GM23248 (cell line): ENCODE results near the gene THADA. TPM values are rescaled to one million over a fixed set of nuclear protein-coding genes. Genes with fewer than 3 reads are reported as not detected.

Experiments
- DNase-seq: peaks from one replicate; pipeline ENCODE4 v3.0.0-alpha.2; 2015
- H2AFZ ChIP-seq: fragments of 200-600 bp; sonication (generic); 2 replicates; pipeline ENCODE4 v1.6.1; 2016; ENCODE audit warnings: antibody characterized with exemption
- H3F3A ChIP-seq: fragments of 200-600 bp; sonication (generic); 2 replicates; pipeline ENCODE4 v1.6.1; 2016; ENCODE audit warnings: mild to moderate bottlenecking, antibody characterized with exemption, mixed run types; ENCODE audit not compliant: insufficient read depth
- H3K27ac ChIP-seq: fragments of 200-600 bp; sonication (generic); 2 replicates; pipeline ENCODE4 v1.5.1; 2016; ENCODE audit warnings: mild to moderate bottlenecking
- H3K27me3 ChIP-seq: fragments of 200-600 bp; sonication (generic); replicated peaks from 2 replicates; pipeline ENCODE4 v1.6.1; 2016; ENCODE audit warnings: mild to moderate bottlenecking; ENCODE audit not compliant: insufficient read depth
- H3K36me3 ChIP-seq: fragments of 200-600 bp; sonication (generic); 2 replicates; pipeline ENCODE4 v1.6.1; 2016; ENCODE audit warnings: low read depth, mild to moderate bottlenecking
- H3K4me1 ChIP-seq: fragments of 200-600 bp; sonication (generic); 2 replicates; pipeline ENCODE4 v1.6.1; 2016; ENCODE audit warnings: mild to moderate bottlenecking; ENCODE audit not compliant: insufficient read depth
- H3K4me2 ChIP-seq: fragments of 200-600 bp; sonication (generic); one replicate; pipeline ENCODE4 v1.6.1; 2016; ENCODE audit warnings: mild to moderate bottlenecking; ENCODE audit not compliant: unreplicated experiment
- H3K4me3 ChIP-seq: fragments of 200-600 bp; sonication (generic); 2 replicates; pipeline ENCODE4 v1.5.1; 2016; ENCODE audit warnings: mild to moderate bottlenecking
- H3K79me2 ChIP-seq: fragments of 200-600 bp; sonication (generic); 2 replicates; pipeline ENCODE4 v1.6.1; 2016; ENCODE audit warnings: mild to moderate bottlenecking; ENCODE audit not compliant: insufficient read depth
- H3K9ac ChIP-seq: fragments of 200-600 bp; sonication (generic); 2 replicates; pipeline ENCODE4 v1.6.1; 2016; ENCODE audit warnings: mild to moderate bottlenecking
- H3K9me2 ChIP-seq: fragments of 200-600 bp; sonication (generic); 2 replicates; pipeline ENCODE4 v1.6.1; 2016; ENCODE audit warnings: mixed run types, mild to moderate bottlenecking, moderate library complexity; ENCODE audit not compliant: insufficient read depth
- H3K9me3 ChIP-seq: fragments of 200-600 bp; sonication (generic); one replicate; pipeline ENCODE4 v1.6.1; 2017; ENCODE audit warnings: low read depth
- H4K20me1 ChIP-seq: fragments of 200-600 bp; sonication (generic); 2 replicates; pipeline ENCODE4 v1.6.0; 2016; ENCODE audit not compliant: insufficient read depth
- EZH2 ChIP-seq: fragments of 200-600 bp; sonication (generic); IDR thresholded peaks from 2 replicates; pipeline ENCODE4 v1.6.1; 2018; ENCODE audit warnings: antibody characterized with exemption, mild to moderate bottlenecking; ENCODE audit not compliant: insufficient read depth, poor library complexity, severe bottlenecking
- EZH2phosphoT487 ChIP-seq: fragments of 200-600 bp; sonication (generic); IDR thresholded peaks from 2 replicates; pipeline ENCODE4 v1.6.1; 2018; ENCODE audit warnings: antibody characterized with exemption, moderate library complexity, mild to moderate bottlenecking, low read depth; ENCODE audit not compliant: insufficient read depth
- WGBS, 2 experiments: methylation state at CpG; one replicate each; pipeline ENCODE4 v1.1.6; 2015 to 2017; ENCODE audit warnings: low lambda C conversion rate in 2 of 2, low coverage in 1 of 2; ENCODE audit errors: missing lambda C conversion rate in 2 of 2; 5-methylcytosine and 5-hydroxymethylcytosine counted together
- in situ Hi-C: fragments of 300-500 bp; cut with MboI; formaldehyde crosslinking; loops from 2 replicates; pipeline ENCODE4 v1.15.0; 2020
- polyA plus RNA-seq: library from polyadenylated mRNA; unstranded; fragments of >200 nt; fragmentation: Nextera tagmentation; extraction: Ambion mirVana; gene quantifications from 2 replicates; pipeline ENCODE4 v1.2.1, GENCODE V29; 2016
- total RNA-seq: library from RNA; depleted of rRNA; stranded (reverse); fragments of >200 nt; shearing (Covaris generic); gene quantifications from 2 replicates; pipeline ENCODE4 v1.2.3, GENCODE V29; 2014

The THADA gene
- total and polyA plus RNA-seq, 2 experiments from 2014 or later = 14.1 to 15.8 TPM

DNA sequence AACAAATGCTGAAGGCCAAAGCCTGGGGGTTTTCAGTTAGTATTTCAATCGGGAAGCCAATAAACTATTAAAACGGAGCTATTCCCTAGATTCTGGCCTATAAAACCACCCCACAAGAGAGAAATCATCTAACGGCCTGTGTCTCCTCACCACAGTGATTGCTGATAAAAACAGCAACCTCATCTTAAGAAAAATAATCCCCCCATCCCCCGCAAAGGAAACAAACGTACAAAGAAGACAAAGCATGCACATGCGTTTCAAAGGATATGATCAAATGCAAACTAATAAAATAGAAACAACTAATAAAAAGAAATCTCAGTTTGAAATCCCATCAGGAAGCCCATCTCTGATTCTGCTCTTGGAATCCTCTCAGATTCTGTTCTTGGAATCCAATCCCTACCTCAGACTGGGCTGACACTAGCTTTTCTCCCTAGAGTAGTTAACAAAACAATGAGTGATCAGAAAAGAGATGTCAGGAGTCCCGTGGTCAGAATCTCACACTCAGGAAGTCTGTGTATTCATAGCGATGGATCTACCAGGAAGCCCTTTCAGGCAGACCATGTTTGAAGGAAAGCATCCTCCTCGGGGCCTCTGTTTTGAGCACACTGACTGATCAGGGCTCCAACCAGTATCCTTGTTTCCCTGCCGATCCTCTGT lies 150.7 kb downstream of the THADA start:
- no peak overlapping the region for H3K27ac ChIP-seq
- WGBS, 2 experiments = 93 to 94% methylated on average over 10 of the region's 10 CpGs

DNA sequence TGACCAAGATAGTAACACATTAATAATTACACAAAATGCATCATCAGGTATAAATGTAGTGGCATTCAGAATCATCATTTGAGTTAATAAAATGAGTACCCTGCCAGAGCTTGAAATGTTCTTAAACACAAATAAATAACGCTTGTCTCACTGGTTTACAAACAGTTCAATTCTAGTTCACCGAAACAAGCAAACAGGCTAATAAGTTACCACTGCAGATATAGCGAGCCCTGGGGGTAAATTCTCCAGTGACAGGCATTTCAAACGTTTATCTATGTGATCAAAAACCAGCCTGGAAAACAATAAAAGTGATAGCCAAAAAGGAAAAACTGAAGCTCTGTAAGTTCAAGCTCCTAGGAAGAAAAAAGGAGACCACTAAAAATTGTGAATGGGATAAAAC lies 152.6 kb downstream of the THADA start:
- no peaks in the 10 kb centered on the region for H3K79me2 ChIP-seq
- H3K4me3 ChIP-seq = no peak overlapping the region
- H3K4me2 ChIP-seq = no peak overlapping the region
- H3K9me2 ChIP-seq = no peaks in the 10 kb centered on the region
- no peaks in the 10 kb centered on the region for H3K27me3 ChIP-seq
- H3K4me1 ChIP-seq = peaks cover 14% of the 10 kb centered on the region
- H2AFZ ChIP-seq = no peak overlapping the region
- H3K36me3 ChIP-seq = no peaks in the 10 kb centered on the region
- no peaks in the 10 kb centered on the region for H3K9me3 ChIP-seq
- no peaks in the 10 kb centered on the region for H3F3A ChIP-seq
- no peak overlapping the region for H3K27ac ChIP-seq
- WGBS, 2 experiments = 77 to 80% methylated on average over 4 of the region's 4 CpGs
- no peak for TF ChIP-seq EZH2phosphoT487
- TF ChIP-seq EZH2 = no peak
- in situ Hi-C loops = no loop called here
- no peaks in the 10 kb centered on the region for H4K20me1 ChIP-seq
- H3K9ac ChIP-seq = no peak overlapping the region
- no peak for DNase-seq

More for the DNA sequence above, 150.7 kb downstream of the THADA start:
- Histone ChIP-seq H3K9ac (no peak overlapping the region), H3K9me2 (no peaks in the 10 kb centered on the region), H4K20me1 (no peaks in the 10 kb centered on the region), H3K79me2 (no peaks in the 10 kb centered on the region), H3K36me3 (no peaks in the 10 kb centered on the region), H3K4me3 (no peak overlapping the region), H3K4me2 (no peak overlapping the region), H3K9me3 (no peaks in the 10 kb centered on the region), H3K27me3 (no peaks in the 10 kb centered on the region), H3F3A (no peaks in the 10 kb centered on the region), H3K4me1 (0 out of 2 replicates have a peak, but pooled peaks cover 5% of the 10 kb centered on the region), H2AFZ (no peak overlapping the region)
- no peak for DNase-seq
- TF ChIP-seq EZH2 (no peak), EZH2phosphoT487 (no peak)
- in situ Hi-C loops = no loop called here

GRCh38 chr2:43441195-43441594 lies 154.6 kb downstream of the THADA start:
- Histone ChIP-seq H4K20me1 (no peaks in the 10 kb centered on the region), H3F3A (no peaks in the 10 kb centered on the region), H3K4me1 (peaks cover 9% of the 10 kb centered on the region), H3K4me3 (no peak overlapping the region), H3K79me2 (no peaks in the 10 kb centered on the region), H3K36me3 (no peaks in the 10 kb centered on the region), H3K9ac (no peak overlapping the region), H3K27me3 (no peaks in the 10 kb centered on the region), H3K4me2 (no peak overlapping the region), H2AFZ (no peak overlapping the region), H3K9me2 (no peaks in the 10 kb centered on the region), H3K9me3 (no peaks in the 10 kb centered on the region), H3K27ac (no peak overlapping the region)
- 96% methylated on average over 1 of the region's 1 CpG for WGBS, 2 experiments
- no peak for DNase-seq
- TF ChIP-seq EZH2 = no peak
- no peak for TF ChIP-seq EZH2phosphoT487
- in situ Hi-C loops = no loop called here

DNA sequence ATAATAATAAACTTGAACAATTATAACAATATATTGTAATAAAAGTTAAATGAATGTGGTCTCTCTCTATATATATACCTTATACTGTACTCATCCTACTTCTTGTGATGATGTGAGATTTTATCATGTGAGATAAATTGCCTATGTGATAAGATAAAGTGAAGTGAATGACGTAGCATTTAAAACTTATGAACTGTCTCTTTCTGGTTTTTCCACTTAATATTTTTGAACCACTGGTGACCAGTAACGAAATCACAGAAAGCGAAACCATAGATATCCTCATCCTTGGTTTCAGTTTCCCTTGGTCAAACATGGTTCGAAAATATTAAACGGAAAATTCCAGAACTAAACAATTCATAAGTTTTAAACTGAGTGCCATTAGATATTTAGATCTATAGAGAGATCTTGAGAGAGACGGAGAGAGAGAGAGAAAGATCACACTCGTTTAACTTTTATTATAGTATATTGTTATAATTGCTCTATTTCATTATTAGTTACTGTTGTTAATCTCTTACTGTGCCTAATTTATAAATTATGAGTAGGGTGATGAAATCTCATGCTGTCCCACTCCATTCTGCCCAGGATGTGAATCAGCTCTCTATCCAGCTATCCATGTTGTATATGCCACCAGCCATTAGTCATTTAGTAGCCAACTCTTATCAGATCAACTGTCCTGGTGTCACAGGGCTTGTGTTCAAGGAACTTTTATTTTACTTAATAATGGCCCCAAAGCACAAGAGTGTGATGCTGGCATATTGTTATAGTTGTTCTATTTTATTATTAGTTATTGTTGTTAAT lies 156.8 kb downstream of the THADA start:
- no peak overlapping the region for H2AFZ ChIP-seq
- DNase-seq = peak; percentile 62
- no peak overlapping the region for H3K9ac ChIP-seq

More for the DNA sequence above, 156.8 kb downstream of the THADA start:
- Histone ChIP-seq H3K27ac (no peak overlapping the region), H3K4me3 (no peak overlapping the region), H3K79me2 (no peaks in the 10 kb centered on the region), H3K4me2 (peak overlapping the region; percentile 8), H3F3A (no peaks in the 10 kb centered on the region), H3K27me3 (no peaks in the 10 kb centered on the region), H3K36me3 (no peaks in the 10 kb centered on the region), H3K9me2 (no peaks in the 10 kb centered on the region), H3K4me1 (peaks cover 9% of the 10 kb centered on the region), H3K9me3 (no peaks in the 10 kb centered on the region), H4K20me1 (no peaks in the 10 kb centered on the region)
- WGBS, 2 experiments = 94 to 95% methylated on average over 7 of the region's 7 CpGs
- no peak for TF ChIP-seq EZH2
- TF ChIP-seq EZH2phosphoT487 = no peak
- in situ Hi-C loops = no loop called here
